ENCODE results near the gene PHF21B.

DNA sequence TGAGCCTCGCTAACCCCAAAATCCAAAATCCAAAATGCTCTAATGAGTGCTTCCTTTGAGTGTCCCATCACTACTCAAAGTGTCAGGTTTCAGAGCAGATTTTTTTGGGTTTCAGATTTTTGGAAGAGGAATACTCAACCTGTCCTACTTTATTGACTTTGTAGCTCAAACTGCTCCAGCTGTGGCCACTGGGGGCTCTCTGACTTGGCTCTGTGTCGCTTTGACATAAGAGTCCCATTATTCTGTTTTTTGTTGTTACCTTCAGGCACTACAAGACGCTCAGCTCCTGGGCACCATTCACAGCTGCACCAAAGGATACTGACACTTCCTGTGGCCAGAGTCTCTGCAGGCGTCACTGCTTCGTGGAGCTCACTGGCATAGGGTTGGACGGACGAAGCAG, 41.1 kb downstream of the PHF21B start:
- TF ChIP-seq, protein P1, sequence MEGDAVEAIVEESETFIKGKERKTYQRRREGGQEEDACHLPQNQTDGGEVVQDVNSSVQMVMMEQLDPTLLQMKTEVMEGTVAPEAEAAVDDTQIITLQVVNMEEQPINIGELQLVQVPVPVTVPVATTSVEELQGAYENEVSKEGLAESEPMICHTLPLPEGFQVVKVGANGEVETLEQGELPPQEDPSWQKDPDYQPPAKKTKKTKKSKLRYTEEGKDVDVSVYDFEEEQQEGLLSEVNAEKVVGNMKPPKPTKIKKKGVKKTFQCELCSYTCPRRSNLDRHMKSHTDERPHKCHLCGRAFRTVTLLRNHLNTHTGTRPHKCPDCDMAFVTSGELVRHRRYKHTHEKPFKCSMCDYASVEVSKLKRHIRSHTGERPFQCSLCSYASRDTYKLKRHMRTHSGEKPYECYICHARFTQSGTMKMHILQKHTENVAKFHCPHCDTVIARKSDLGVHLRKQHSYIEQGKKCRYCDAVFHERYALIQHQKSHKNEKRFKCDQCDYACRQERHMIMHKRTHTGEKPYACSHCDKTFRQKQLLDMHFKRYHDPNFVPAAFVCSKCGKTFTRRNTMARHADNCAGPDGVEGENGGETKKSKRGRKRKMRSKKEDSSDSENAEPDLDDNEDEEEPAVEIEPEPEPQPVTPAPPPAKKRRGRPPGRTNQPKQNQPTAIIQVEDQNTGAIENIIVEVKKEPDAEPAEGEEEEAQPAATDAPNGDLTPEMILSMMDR (IDR thresholded peaks at IDR 0.05), result no peak
- no peak for TF ChIP-seq POLR2A (IDR thresholded peaks at IDR 0.05)
